ENCODE results near the gene CLDN10.

GRCh38 chr13:95559100-95559499 lies 6.6 kb downstream of the CLDN10 start:
- TF ChIP-seq ZFP30 (CRISPR knock-in tag; IDR thresholded peaks at IDR 0.05) (no peak), ESRRG (CRISPR knock-in tag; IDR thresholded peaks at IDR 0.05) (no peak), OSR1 (CRISPR knock-in tag; IDR thresholded peaks at IDR 0.05) (no peak)

Measured in SK-N-SH treated with all-trans-retinoic acid at 6 μM for 48 hours (cell line).